Neural cell (in vitro differentiated cells): Measurements from ENCODE around the gene RPS6KC1. TPM values are rescaled to one million over a fixed set of nuclear protein-coding genes. Genes with fewer than 3 reads are reported as not detected.

Experiments used
- H2AFZ ChIP-seq: fragments of 200-600, 300-800 bp; sonication (generic), shearing (Covaris generic); 2 replicates; pipeline ENCODE4 v1.6.0; 2014; ENCODE audit warnings: low read depth, mild to moderate bottlenecking, antibody characterized with exemption, low read length, moderate library complexity
- H3F3A ChIP-seq: fragments of 200-600 bp; shearing (Covaris generic); 2 replicates; pipeline ENCODE4 v1.6.1; 2016; ENCODE audit warnings: mild to moderate bottlenecking, moderate library complexity, mixed read lengths, antibody characterized with exemption, low read length; ENCODE audit not compliant: insufficient read depth, poor library complexity, severe bottlenecking
- H3K27ac ChIP-seq: fragments of 200-600, 300-800 bp; sonication (generic), shearing (Covaris generic); 2 replicates; pipeline ENCODE4 v1.5.1; 2014; ENCODE audit warnings: mild to moderate bottlenecking, low read length, moderate library complexity
- H3K27me3 ChIP-seq: fragments of 300-800, 200-600 bp; sonication (generic), shearing (Covaris generic); 2 replicates; pipeline ENCODE4 v1.6.0; 2014; ENCODE audit warnings: mild to moderate bottlenecking, low read depth, low read length, moderate library complexity; ENCODE audit not compliant: insufficient read depth
- H3K36me3 ChIP-seq: fragments of 300-800, 200-600 bp; sonication (generic), shearing (Covaris generic); 2 replicates; pipeline ENCODE4 v1.5.1; 2014; ENCODE audit warnings: mild to moderate bottlenecking, antibody characterized with exemption, low read length, moderate library complexity; ENCODE audit not compliant: insufficient read depth
- H3K4me2 ChIP-seq: fragments of 300-800, 200-600 bp; sonication (generic), shearing (Covaris generic); 2 replicates; pipeline ENCODE4 v1.6.0; 2014; ENCODE audit warnings: mild to moderate bottlenecking, low read length
- H3K4me3 ChIP-seq: fragments of 300-800, 200-600 bp; sonication (generic), shearing (Covaris generic); 2 replicates; pipeline ENCODE4 v1.5.1; 2014; ENCODE audit warnings: mild to moderate bottlenecking, low read length, moderate library complexity
- H3K79me2 ChIP-seq: fragments of 200-600 bp; shearing (Covaris generic); replicated peaks from 2 replicates; pipeline ENCODE4 v1.6.0; 2014; ENCODE audit warnings: mild to moderate bottlenecking, low read length, moderate library complexity; ENCODE audit not compliant: insufficient read depth
- H3K9ac ChIP-seq: fragments of 300-800, 200-600 bp; sonication (generic), shearing (Covaris generic); 2 replicates; pipeline ENCODE4 v1.6.1; 2016; ENCODE audit warnings: mild to moderate bottlenecking, low read length, mixed read lengths
- H3K9me2 ChIP-seq: fragments of 200-600 bp; shearing (Covaris generic); 2 replicates; pipeline ENCODE4 v1.6.1; 2016; ENCODE audit warnings: mild to moderate bottlenecking, low read length, mixed read lengths; ENCODE audit not compliant: insufficient read depth
- H3K9me3 ChIP-seq: fragments of 200-600, 300-800 bp; sonication (generic), shearing (Covaris generic); 2 replicates; pipeline ENCODE4 v1.6.1; 2016; ENCODE audit warnings: mild to moderate bottlenecking, mixed run types, low read length, moderate library complexity, mixed read lengths
- H4K20me1 ChIP-seq: fragments of 200-600 bp; shearing (Covaris generic); 2 replicates; pipeline ENCODE4 v1.6.1; 2016; ENCODE audit warnings: mild to moderate bottlenecking, mixed run types; ENCODE audit not compliant: insufficient read depth
- EP300 ChIP-seq: fragments of 450-650 bp; conservative IDR thresholded peaks from 2 replicates; pipeline ENCODE4 v1.6.1; 2014; ENCODE audit warnings: antibody characterized with exemption, mild to moderate bottlenecking, moderate library complexity; ENCODE audit not compliant: poor library complexity, severe bottlenecking
- EZH2 ChIP-seq: fragments of 200-600, 300-800 bp; shearing (Covaris generic), sonication (generic); IDR thresholded peaks from 2 replicates; pipeline ENCODE4 v1.6.1; 2014; ENCODE audit warnings: antibody characterized with exemption, low read length, borderline replicate concordance, mild to moderate bottlenecking; ENCODE audit not compliant: insufficient read depth, poor library complexity, severe bottlenecking
- MXI1 ChIP-seq: fragments of 450-650 bp; conservative IDR thresholded peaks from 2 replicates; pipeline ENCODE4 v1.6.1; 2014; ENCODE audit warnings: antibody characterized with exemption, mild to moderate bottlenecking; ENCODE audit not compliant: poor library complexity, severe bottlenecking
- POLR2AphosphoS5 ChIP-seq: IDR thresholded peaks from 2 replicates; pipeline ENCODE4 v1.6.1; 2012
- RAD21 ChIP-seq: fragments of 450-650 bp; conservative IDR thresholded peaks from 2 replicates; pipeline ENCODE4 v1.6.1; 2014; ENCODE audit warnings: antibody characterized with exemption, mild to moderate bottlenecking, moderate library complexity
- SMC3 ChIP-seq: fragments of 450-650 bp; conservative IDR thresholded peaks from 2 replicates; pipeline ENCODE4 v1.6.1; 2014; ENCODE audit warnings: antibody characterized with exemption, mild to moderate bottlenecking, moderate library complexity; ENCODE audit not compliant: poor library complexity
- TAF1 ChIP-seq: IDR thresholded peaks from 2 replicates; pipeline ENCODE4 v1.6.1; 2012; ENCODE audit warnings: low read depth
- polyA plus RNA-seq: library from polyadenylated mRNA; depleted of rRNA; stranded (reverse); fragments of >200 nt; gene quantifications from 2 replicates; pipeline ENCODE4 v1.2.3, GENCODE V29; 2014
- TF ChIP-seq, protein P1 (sequence below): IDR thresholded peaks from 2 replicates; pipeline ENCODE4 v1.6.1; 2012; ENCODE audit warnings: borderline replicate concordance
- TF ChIP-seq, protein P2 (sequence below): fragments of 450-650 bp; IDR thresholded peaks from 2 replicates; pipeline ENCODE4 v1.5.1; 2014; ENCODE audit warnings: antibody characterized with exemption, mild to moderate bottlenecking, moderate library complexity; ENCODE audit not compliant: poor library complexity, severe bottlenecking

RPS6KC1 gene
- polyA plus RNA-seq, 1 donor from 2014 or later = 28.1 TPM

DNA sequence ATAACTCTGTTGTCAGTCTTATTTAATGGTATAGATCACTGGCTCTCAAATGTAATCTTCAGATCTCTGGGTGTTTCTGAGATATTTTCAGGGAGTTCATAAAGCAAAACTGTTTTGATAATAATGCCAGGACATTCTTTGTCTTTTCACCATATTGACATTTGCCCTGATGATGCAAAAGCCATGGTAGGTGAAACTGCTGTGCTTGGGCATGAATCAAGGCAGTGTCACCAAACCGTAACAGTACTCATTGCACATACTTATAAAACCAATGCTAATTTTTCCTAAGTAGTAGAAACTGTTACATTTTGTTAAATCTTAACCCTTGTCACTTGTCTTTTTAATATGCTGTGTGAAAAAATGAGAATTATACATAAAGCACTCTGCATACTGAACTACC, 76.0 kb downstream of the RPS6KC1 start:
- TF ChIP-seq EZH2 = no peak
- no peak for TF ChIP-seq SMC3
- no peak for TF ChIP-seq RAD21
- TF ChIP-seq, protein P1, sequence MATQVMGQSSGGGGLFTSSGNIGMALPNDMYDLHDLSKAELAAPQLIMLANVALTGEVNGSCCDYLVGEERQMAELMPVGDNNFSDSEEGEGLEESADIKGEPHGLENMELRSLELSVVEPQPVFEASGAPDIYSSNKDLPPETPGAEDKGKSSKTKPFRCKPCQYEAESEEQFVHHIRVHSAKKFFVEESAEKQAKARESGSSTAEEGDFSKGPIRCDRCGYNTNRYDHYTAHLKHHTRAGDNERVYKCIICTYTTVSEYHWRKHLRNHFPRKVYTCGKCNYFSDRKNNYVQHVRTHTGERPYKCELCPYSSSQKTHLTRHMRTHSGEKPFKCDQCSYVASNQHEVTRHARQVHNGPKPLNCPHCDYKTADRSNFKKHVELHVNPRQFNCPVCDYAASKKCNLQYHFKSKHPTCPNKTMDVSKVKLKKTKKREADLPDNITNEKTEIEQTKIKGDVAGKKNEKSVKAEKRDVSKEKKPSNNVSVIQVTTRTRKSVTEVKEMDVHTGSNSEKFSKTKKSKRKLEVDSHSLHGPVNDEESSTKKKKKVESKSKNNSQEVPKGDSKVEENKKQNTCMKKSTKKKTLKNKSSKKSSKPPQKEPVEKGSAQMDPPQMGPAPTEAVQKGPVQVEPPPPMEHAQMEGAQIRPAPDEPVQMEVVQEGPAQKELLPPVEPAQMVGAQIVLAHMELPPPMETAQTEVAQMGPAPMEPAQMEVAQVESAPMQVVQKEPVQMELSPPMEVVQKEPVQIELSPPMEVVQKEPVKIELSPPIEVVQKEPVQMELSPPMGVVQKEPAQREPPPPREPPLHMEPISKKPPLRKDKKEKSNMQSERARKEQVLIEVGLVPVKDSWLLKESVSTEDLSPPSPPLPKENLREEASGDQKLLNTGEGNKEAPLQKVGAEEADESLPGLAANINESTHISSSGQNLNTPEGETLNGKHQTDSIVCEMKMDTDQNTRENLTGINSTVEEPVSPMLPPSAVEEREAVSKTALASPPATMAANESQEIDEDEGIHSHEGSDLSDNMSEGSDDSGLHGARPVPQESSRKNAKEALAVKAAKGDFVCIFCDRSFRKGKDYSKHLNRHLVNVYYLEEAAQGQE = no peak
- TF ChIP-seq, protein P2, sequence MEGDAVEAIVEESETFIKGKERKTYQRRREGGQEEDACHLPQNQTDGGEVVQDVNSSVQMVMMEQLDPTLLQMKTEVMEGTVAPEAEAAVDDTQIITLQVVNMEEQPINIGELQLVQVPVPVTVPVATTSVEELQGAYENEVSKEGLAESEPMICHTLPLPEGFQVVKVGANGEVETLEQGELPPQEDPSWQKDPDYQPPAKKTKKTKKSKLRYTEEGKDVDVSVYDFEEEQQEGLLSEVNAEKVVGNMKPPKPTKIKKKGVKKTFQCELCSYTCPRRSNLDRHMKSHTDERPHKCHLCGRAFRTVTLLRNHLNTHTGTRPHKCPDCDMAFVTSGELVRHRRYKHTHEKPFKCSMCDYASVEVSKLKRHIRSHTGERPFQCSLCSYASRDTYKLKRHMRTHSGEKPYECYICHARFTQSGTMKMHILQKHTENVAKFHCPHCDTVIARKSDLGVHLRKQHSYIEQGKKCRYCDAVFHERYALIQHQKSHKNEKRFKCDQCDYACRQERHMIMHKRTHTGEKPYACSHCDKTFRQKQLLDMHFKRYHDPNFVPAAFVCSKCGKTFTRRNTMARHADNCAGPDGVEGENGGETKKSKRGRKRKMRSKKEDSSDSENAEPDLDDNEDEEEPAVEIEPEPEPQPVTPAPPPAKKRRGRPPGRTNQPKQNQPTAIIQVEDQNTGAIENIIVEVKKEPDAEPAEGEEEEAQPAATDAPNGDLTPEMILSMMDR = no peak
- TF ChIP-seq MXI1 = no peak
- TF ChIP-seq TAF1 = no peak
- TF ChIP-seq POLR2AphosphoS5 = no peak
- no peak for TF ChIP-seq EP300

DNA sequence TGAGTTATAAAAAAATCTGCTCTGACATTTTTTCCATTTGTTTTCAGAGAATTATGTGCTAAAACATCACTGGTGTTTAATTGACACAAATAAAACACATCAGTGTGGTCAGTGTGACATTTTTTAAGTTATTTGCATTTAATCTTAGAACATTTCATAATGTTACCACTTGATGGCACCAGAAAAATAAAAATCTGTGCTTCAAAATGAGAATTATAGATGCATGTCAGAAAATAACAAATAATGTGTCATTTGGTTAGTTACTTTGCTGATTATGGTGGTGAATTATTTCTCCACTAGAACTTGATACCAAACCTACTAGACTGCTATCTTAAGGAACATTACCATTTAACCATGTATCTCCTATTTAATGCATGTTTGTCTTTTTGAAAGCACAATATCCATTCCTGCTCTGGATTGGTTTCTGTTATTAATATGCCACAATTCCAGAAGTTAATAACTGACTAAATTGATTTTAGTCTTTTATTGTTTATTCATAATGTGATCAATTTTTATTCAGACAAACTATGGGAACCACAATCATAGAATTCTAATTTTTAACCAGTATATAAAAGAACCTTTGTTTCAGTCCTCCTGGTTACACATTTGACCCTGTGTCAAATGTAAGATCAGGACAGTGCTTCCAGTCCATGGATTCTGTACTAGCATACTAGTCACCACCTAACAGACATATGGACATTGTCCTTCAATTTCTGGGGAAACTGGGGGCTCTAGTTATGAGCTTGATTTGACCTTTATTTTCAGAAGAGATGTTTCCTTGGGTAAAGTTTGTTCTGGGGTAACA, 81.0 kb downstream of the RPS6KC1 start:
- H3K9ac ChIP-seq = no peak overlapping the region
- H3K4me3 ChIP-seq = no peak overlapping the region
- no peaks in the 10 kb centered on the region for H3K9me3 ChIP-seq
- no peaks in the 10 kb centered on the region for H4K20me1 ChIP-seq
- H2AFZ ChIP-seq = no peak overlapping the region
- no peaks in the 10 kb centered on the region for H3K9me2 ChIP-seq
- H3K4me2 ChIP-seq = no peak overlapping the region
- no peaks in the 10 kb centered on the region for H3K27me3 ChIP-seq
- H3K36me3 ChIP-seq = no peaks in the 10 kb centered on the region
- no peaks in the 10 kb centered on the region for H3F3A ChIP-seq
- H3K27ac ChIP-seq = no peak overlapping the region
- no peaks in the 10 kb centered on the region for H3K79me2 ChIP-seq
- TF ChIP-seq TAF1 = no peak
- TF ChIP-seq SMC3 = peak; percentile 57
- TF ChIP-seq, protein P1 = no peak
- TF ChIP-seq POLR2AphosphoS5 = no peak
- no peak for TF ChIP-seq EZH2
- TF ChIP-seq, protein P2 = peak; percentile 59
- TF ChIP-seq MXI1 = no peak
- TF ChIP-seq EP300 = no peak
- peak; percentile 63 for TF ChIP-seq RAD21

More for the DNA sequence above, 76.0 kb downstream of the RPS6KC1 start:
- Histone ChIP-seq H3K4me3 (no peak overlapping the region), H3F3A (no peaks in the 10 kb centered on the region), H3K9me3 (no peaks in the 10 kb centered on the region), H3K9ac (no peak overlapping the region), H3K27me3 (no peaks in the 10 kb centered on the region), H3K4me2 (no peak overlapping the region), H3K27ac (no peak overlapping the region), H3K9me2 (no peaks in the 10 kb centered on the region), H3K79me2 (no peaks in the 10 kb centered on the region), H3K36me3 (no peaks in the 10 kb centered on the region), H2AFZ (no peak overlapping the region), H4K20me1 (no peaks in the 10 kb centered on the region)
